T-cell (primary cell): ENCODE results near the gene FOXJ3. TPM values are rescaled to one million over a fixed set of nuclear protein-coding genes. Genes with fewer than 3 reads are reported as not detected.

ENCODE experiments used
- ATAC-seq, 4 experiments: fragments of 200-7000 bp in 3 of 4; fragments of 150-1000 bp in 1 of 4; cut with Tn5 transposase; replicated peaks in 1 of 4; 1 replicate in 3 of 4; 2 replicates in 1 of 4; pipeline ENCODE4 v1.10.0; 2021; ENCODE audit warnings: moderate library complexity in 3 of 4, mild to moderate bottlenecking in 2 of 4, moderate number of reproducible peaks in 1 of 4
- CTCF ChIA-PET, 2 donors: fragments of 300-600 bp; sonication (Branson Sonifier 250); formaldehyde crosslinking; loops; one replicate each; lab custom pipeline; 2022; ENCODE audit warnings: antibody characterized with exemption in 2 of 2; lab: Charles Lee
- POLR2A ChIA-PET, 2 donors: fragments of 300-600 bp; sonication (Branson Sonifier 250); formaldehyde crosslinking; loops; one replicate each; lab custom pipeline; 2022; ENCODE audit warnings: antibody characterized with exemption in 2 of 2; lab: Charles Lee
- DNase-seq, 35 experiments: peaks; one replicate each; pipeline versions ENCODE4 v3.0.0 to v3.0.0-alpha.2; 2013 to 2023
- H3K27ac ChIP-seq: one replicate; pipeline ENCODE4 v1.5.1; 2013; ENCODE audit warnings: low read length
- H3K27me3 ChIP-seq, 2 experiments: replicated peaks in 1 of 2; 1 replicate in 1 of 2; 2 replicates in 1 of 2; pipeline versions ENCODE4 v1.6.1 to v1.7.0; 2013; ENCODE audit warnings: low read length in 1 of 2, mixed read lengths in 1 of 2; ENCODE audit not compliant: control insufficient read depth in 2 of 2, insufficient read depth in 2 of 2; ENCODE audit errors: extremely low read depth in 1 of 2
- H3K36me3 ChIP-seq, 2 donors: 1 replicate in 1 of 2; 2 replicates in 1 of 2; pipeline versions ENCODE4 v1.6.1 to v1.7.0; 2013; ENCODE audit warnings: low read length in 1 of 2; ENCODE audit not compliant: control insufficient read depth in 2 of 2, insufficient read depth in 1 of 2; ENCODE audit errors: extremely low read depth in 1 of 2
- H3K4me1 ChIP-seq, 2 experiments: 1 replicate in 1 of 2; 2 replicates in 1 of 2; pipeline versions ENCODE4 v1.6.1 to v1.7.0; 2013; ENCODE audit warnings: low read length in 2 of 2, mixed read lengths in 1 of 2; ENCODE audit not compliant: insufficient read depth in 2 of 2, control insufficient read depth in 1 of 2; ENCODE audit errors: extremely low read depth in 1 of 2
- H3K4me3 ChIP-seq, 2 donors: 1 replicate in 1 of 2; 2 replicates in 1 of 2; pipeline versions ENCODE4 v1.5.1 to v1.7.0; 2013; ENCODE audit warnings: mild to moderate bottlenecking in 2 of 2, low read length in 1 of 2, moderate library complexity in 1 of 2; ENCODE audit not compliant: control insufficient read depth in 1 of 2; ENCODE audit errors: extremely low read depth in 1 of 2
- H3K9me3 ChIP-seq: 2 replicates; pipeline ENCODE4 v1.7.0; 2013
- H3K27ac Mint-ChIP-seq, 2 donors: one replicate each; pipeline ENCODE4 v1.8.0; 2020 to 2021; ENCODE audit warnings: mild to moderate bottlenecking in 2 of 2, mixed read lengths in 2 of 2
- H3K27me3 Mint-ChIP-seq, 2 donors: one replicate each; pipeline ENCODE4 v1.8.0; 2021 to 2022; ENCODE audit warnings: mixed read lengths in 2 of 2
- H3K36me3 Mint-ChIP-seq: one replicate; pipeline ENCODE4 v1.8.0; 2021; ENCODE audit warnings: mixed read lengths
- H3K4me1 Mint-ChIP-seq, 3 donors: one replicate each; pipeline ENCODE4 v1.8.0; 2020 to 2022; ENCODE audit warnings: mixed read lengths in 3 of 3, mild to moderate bottlenecking in 1 of 3
- H3K4me3 Mint-ChIP-seq, 3 donors: one replicate each; pipeline ENCODE4 v1.8.0; 2020 to 2022; ENCODE audit warnings: mild to moderate bottlenecking in 3 of 3, mixed read lengths in 3 of 3, moderate library complexity in 3 of 3
- H3K9me3 Mint-ChIP-seq, 3 donors: one replicate each; pipeline ENCODE4 v1.8.0; 2020 to 2022; ENCODE audit warnings: mixed read lengths in 3 of 3
- WGBS: methylation state at CpG from one replicate; pipeline ENCODE4 v1.1.5; 2013; ENCODE audit warnings: missing lambda C conversion rate; ENCODE audit not compliant: insufficient coverage; 5-methylcytosine and 5-hydroxymethylcytosine counted together
- total RNA-seq, 35 experiments: library from RNA in 6 of 35; stranded (reverse) in 6 of 35; fragments of 120-200 nt in 1 of 35; gene quantifications; one replicate each; pipeline versions ENCODE4 v1.2.1 to v1.2.4 and lab custom pipeline; 2013 to 2026

FOXJ3 gene
- total RNA-seq, 5 donors from 2014 or later (not counting 1 experiment from before 2014, with no cell fraction given) = 71.4 to 87.7 (median 77.8) TPM

DNA sequence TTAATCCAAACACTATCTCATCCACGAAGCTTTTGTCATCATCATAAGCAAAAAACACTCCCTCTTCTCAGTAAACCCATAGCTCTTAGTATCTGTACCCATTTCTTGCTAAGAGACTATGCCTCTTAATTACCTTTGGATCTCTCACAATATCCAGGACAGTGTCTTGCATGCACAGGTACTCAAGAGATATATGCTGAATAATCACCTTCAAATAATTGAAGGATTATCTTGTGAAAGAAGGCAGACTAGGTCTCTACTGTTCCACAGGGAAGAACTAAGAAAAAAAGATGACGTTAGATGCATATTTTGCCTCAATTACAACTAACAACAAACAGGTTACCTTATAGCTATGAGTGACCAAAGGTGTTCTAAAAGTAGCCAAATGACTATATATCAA is 11.5 kb downstream of the FOXJ3 start:
- Histone ChIP-seq H3K4me1 (peaks cover 23 to 31% of the 10 kb centered on the region in 2 experiments), H3K27ac (no peak overlapping the region), H3K27me3 (no peaks in the 10 kb centered on the region), H3K36me3 (no peaks in the 10 kb centered on the region), H3K9me3 (no peaks in the 10 kb centered on the region), H3K4me3 (no peak overlapping the region)
- H3K27ac Mint-ChIP-seq = peak overlapping the region; percentile 26 to 94
- DNase-seq (no peak), ATAC-seq (no peak)
- ChIA-PET POLR2A (no interaction called here), CTCF (no interaction called here)
- peaks cover 91 to 92% (median 92%) of the 10 kb centered on the region in 3 donors for H3K4me1 Mint-ChIP-seq
- H3K36me3 Mint-ChIP-seq = peaks cover 13% of the 10 kb centered on the region
- WGBS = 91% methylated on average over 1 of the region's 2 CpGs
- no peaks in the 10 kb centered on the region for H3K9me3 Mint-ChIP-seq
- H3K4me3 Mint-ChIP-seq = no peak overlapping the region
- no peaks in the 10 kb centered on the region for H3K27me3 Mint-ChIP-seq

DNA sequence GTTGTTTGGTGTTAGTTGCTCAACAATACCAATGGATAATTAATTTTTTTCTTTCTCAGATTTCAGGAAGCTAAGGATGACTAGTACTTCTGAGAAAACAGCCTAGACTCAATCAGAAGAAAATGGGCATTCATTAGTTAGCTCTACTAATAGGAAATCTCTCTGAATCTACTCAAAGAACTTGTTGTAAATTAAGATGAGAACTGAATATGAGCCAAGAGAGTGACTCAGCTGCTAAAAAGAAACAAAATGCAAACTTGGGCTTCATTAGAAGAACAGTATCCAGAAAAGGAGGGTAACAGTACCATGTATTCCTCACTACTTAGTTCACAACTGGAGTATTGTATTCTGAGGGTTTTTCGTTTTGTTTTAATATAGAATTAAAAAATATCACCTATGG is 12.5 kb downstream of the FOXJ3 start:
- ATAC-seq = no peak
- Histone ChIP-seq H3K27ac (no peak overlapping the region), H3K36me3 (no peaks in the 10 kb centered on the region), H3K9me3 (no peaks in the 10 kb centered on the region), H3K27me3 (no peaks in the 10 kb centered on the region), H3K4me1 (peaks cover 18 to 32% of the 10 kb centered on the region in 2 experiments), H3K4me3 (no peak overlapping the region)
- H3K4me3 Mint-ChIP-seq = no peak overlapping the region
- no peaks in the 10 kb centered on the region for H3K9me3 Mint-ChIP-seq
- H3K27me3 Mint-ChIP-seq = no peaks in the 10 kb centered on the region
- peaks cover 92 to 94% (median 93%) of the 10 kb centered on the region in 3 donors for H3K4me1 Mint-ChIP-seq
- no peak for DNase-seq
- peak overlapping the region; percentile 89 to 94 for H3K27ac Mint-ChIP-seq
- ChIA-PET CTCF (no interaction called here), POLR2A (no interaction called here)
- peaks cover 13% of the 10 kb centered on the region for H3K36me3 Mint-ChIP-seq
- no CpG with 5 or more reads among the region's 1 CpG for WGBS

GRCh38 chr1:42321731-42322130 is 13.3 kb downstream of the FOXJ3 start:
- peaks cover 13% of the 10 kb centered on the region for H3K36me3 Mint-ChIP-seq
- no peak overlapping the region for H3K4me3 Mint-ChIP-seq
- Histone ChIP-seq H3K27me3 (no peaks in the 10 kb centered on the region), H3K27ac (peak overlapping the region; percentile 67), H3K9me3 (no peaks in the 10 kb centered on the region), H3K36me3 (no peaks in the 10 kb centered on the region), H3K4me3 (no peak overlapping the region), H3K4me1 (peaks cover 15 to 34% of the 10 kb centered on the region in 2 experiments)
- no peaks in the 10 kb centered on the region for H3K9me3 Mint-ChIP-seq
- peaks cover 91 to 94% (median 92%) of the 10 kb centered on the region in 3 donors for H3K4me1 Mint-ChIP-seq
- ChIA-PET POLR2A (no interaction called here), CTCF (no interaction called here)
- 33% methylated on average over 1 of the region's 4 CpGs for WGBS
- peak overlapping the region; percentile 89 to 94 for H3K27ac Mint-ChIP-seq
- ATAC-seq = no peak
- DNase-seq = no peak
- no peaks in the 10 kb centered on the region for H3K27me3 Mint-ChIP-seq

DNA sequence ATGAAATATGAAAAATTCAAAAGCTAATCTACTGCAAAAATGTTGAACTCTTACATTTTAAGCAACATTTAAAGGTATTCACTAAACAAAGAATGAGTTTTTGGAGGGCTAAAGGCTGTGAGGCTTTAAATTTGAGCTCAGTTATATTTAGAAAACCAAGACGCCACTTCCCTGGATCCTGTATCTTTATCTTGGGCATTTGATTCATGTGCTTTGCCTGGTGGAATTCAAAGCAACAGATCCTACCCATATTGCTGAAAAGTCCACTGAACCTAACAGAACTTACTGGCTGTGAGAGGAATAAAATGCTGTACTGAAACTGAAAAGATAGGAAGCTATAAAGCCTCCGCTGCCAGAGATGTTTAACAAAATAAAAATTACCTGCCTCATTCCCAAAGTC is 14.3 kb downstream of the FOXJ3 start:
- ATAC-seq (no peak), DNase-seq (no peak)
- H3K27ac Mint-ChIP-seq = peak overlapping the region; percentile 89 to 94
- CTCF ChIA-PET = interaction anchor here in 1 of 2 donors (1.0 kb wide), 1 partner anchor 47 kb away, joined by 4 read pairs; no protein-coding TSS in a partner anchor
- H3K4me3 Mint-ChIP-seq = peak overlapping the region; percentile 24 to 81 (median 79)
- no peaks in the 10 kb centered on the region for H3K27me3 ChIP-seq
- peaks cover 13% of the 10 kb centered on the region for H3K36me3 Mint-ChIP-seq
- H3K4me3 ChIP-seq = no peak overlapping the region
- no peaks in the 10 kb centered on the region for H3K9me3 ChIP-seq
- peaks cover 91 to 95% (median 92%) of the 10 kb centered on the region in 3 donors for H3K4me1 Mint-ChIP-seq
- no CpG with 5 or more reads among the region's 2 CpGs for WGBS
- peaks cover 13 to 38% of the 10 kb centered on the region in 2 experiments for H3K4me1 ChIP-seq
- H3K36me3 ChIP-seq = no peaks in the 10 kb centered on the region
- H3K27ac ChIP-seq = peak overlapping the region; percentile 67
- H3K27me3 Mint-ChIP-seq = no peaks in the 10 kb centered on the region
- POLR2A ChIA-PET = no interaction called here
- H3K9me3 Mint-ChIP-seq = no peaks in the 10 kb centered on the region

- no peak overlapping the region for H3K4me3 ChIP-seq
- no peaks in the 10 kb centered on the region for H3K27me3 ChIP-seq
- Mint-ChIP-seq H3K36me3 (peaks cover 13% of the 10 kb centered on the region), H3K9me3 (no peaks in the 10 kb centered on the region), H3K27me3 (no peaks in the 10 kb centered on the region), H3K4me1 (peaks cover 91 to 95% (median 92%) of the 10 kb centered on the region in 3 donors), H3K27ac (peak overlapping the region; percentile 89 to 94), H3K4me3 (peak overlapping the region; percentile 74 to 81 (median 79))
- no peaks in the 10 kb centered on the region for H3K9me3 ChIP-seq
- WGBS = no CpG with 5 or more reads among the region's 6 CpGs
- peak; percentile 28 to 70 (median 53) for DNase-seq
- peak overlapping the region; percentile 67 for H3K27ac ChIP-seq
- ChIA-PET CTCF (interaction anchor here in 1 of 2 donors (0.5 to 1.0 kb wide), 2 partner anchors 20 to 47 kb away, joined by 3 to 4 read pairs; no protein-coding TSS in a partner anchor), POLR2A (no interaction called here)
- ATAC-seq = peak; percentile 85 to 90 (median 88)
- peaks cover 13 to 45% of the 10 kb centered on the region in 2 experiments for H3K4me1 ChIP-seq
- no peaks in the 10 kb centered on the region for H3K36me3 ChIP-seq
These were observed 15.1 kb downstream of the FOXJ3 start for GRCh38 chr1:42319871-42320484.

DNA sequence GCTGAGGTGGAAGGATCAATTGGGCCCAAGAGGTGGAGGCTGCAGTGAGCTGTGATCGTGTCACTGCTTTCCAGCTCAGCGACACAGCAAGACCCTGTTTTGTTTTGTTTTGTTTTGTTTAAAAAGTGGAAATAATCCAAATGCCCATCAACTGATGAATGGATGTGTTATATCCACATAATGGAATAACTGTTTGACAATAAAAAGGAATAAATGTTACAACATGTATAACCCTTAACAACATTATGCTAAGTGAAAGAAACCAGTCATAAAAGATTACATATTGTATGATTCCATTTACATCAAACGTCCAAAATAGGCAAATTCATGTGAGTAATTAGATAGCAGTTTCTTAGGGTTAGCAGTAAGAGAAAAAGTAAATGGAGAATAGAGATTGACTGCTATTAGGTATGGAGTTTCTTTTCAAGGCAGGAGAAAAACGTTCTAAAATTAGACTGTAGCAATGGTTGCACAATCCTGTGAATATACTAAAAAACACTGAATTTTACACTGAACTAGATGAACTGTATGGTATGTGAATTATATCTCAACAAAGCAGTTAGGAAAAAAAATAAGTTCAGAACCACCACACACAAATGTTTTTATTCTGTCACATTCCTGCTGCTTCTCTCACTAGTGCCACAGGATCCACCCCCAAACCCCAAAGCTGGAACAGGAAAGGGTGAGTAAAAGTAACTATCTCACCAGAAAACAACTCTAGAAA is 15.7 kb downstream of the FOXJ3 start:
- WGBS = no CpG with 5 or more reads among the region's 4 CpGs
- ChIA-PET CTCF (interaction anchor here in 1 of 2 donors (0.5 to 1.0 kb wide), 2 partner anchors 20 to 46 kb away, joined by 3 to 4 read pairs; no protein-coding TSS in a partner anchor), POLR2A (no interaction called here)
- Histone ChIP-seq H3K27ac (peak overlapping the region; percentile 67), H3K36me3 (no peaks in the 10 kb centered on the region), H3K27me3 (no peaks in the 10 kb centered on the region), H3K4me3 (no peak overlapping the region), H3K9me3 (no peaks in the 10 kb centered on the region), H3K4me1 (peaks cover 16 to 45% of the 10 kb centered on the region in 2 experiments)
- Mint-ChIP-seq H3K4me3 (peak overlapping the region; percentile 74 to 81 (median 79)), H3K4me1 (peaks cover 91 to 95% (median 92%) of the 10 kb centered on the region in 3 donors), H3K9me3 (no peaks in the 10 kb centered on the region), H3K27me3 (no peaks in the 10 kb centered on the region), H3K27ac (peak overlapping the region; percentile 89 to 94), H3K36me3 (peaks cover 13% of the 10 kb centered on the region)
- DNase-seq = peak in 4 of 35 experiments; percentile 7 to 23 (median 8)
- peak; percentile 28 to 63 (median 58) for ATAC-seq
